PFSK-1 (cell line): Measurements from ENCODE around the gene OMA1.

ENCODE experiments used
- SIN3A ChIP-seq: IDR thresholded peaks from 2 replicates; pipeline ENCODE4 v1.6.1; 2012; ENCODE audit warnings: mild to moderate bottlenecking, low read length, moderate library complexity, borderline replicate concordance; ENCODE audit not compliant: insufficient read depth
- TF ChIP-seq, protein P1 (sequence below), 2 experiments: IDR thresholded peaks; 2 replicates each; pipeline versions ENCODE4 v1.6.1 to v1.8.0; 2011 to 2012; ENCODE audit warnings: low read depth in 2 of 2, low read length in 2 of 2, control low read depth in 1 of 2, inconsistent platforms in 1 of 2, mild to moderate bottlenecking in 1 of 2, moderate library complexity in 1 of 2; ENCODE audit not compliant: insufficient read depth in 1 of 2

DNA sequence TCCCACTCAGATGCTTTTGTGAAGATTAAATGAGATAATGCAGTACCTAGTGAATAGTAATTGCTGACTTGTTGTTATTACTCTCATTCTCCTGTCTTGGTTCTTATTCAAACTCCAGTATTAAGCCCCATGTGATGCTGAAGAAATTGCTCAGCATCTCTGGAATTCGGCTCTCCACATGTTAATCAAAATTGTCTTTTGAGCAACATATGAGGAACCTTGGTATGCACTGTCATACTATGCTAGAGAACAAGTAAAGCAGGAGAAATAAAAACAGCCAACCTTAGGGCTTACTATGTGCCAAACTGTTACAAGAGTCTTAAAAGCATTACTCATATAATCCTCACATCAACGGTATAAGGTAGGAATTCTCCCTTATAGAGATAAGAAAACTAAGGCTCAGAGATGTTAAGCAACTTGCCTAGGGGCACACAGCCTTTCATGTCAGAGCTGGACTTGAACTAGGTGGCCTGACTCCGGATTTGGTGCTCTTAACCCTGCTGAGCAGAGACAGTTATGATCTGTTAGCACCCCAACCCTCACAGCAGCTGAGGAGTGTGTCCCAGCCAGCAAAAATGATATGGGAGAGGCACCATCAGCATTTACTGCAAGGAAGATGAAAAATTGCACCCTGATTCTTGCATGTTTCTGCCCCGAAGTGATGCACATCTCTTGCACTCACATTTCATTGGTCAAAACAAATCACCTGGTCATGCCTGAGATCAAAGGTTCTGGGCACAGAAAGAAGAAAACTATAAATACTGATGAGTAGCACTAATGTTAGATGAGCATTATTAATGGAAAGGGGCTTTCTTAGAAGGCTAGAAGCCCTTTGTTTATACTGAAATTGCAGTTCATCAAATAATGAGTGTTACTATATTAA, 102.3 kb downstream of the OMA1 start:
- no peak for TF ChIP-seq SIN3A
- TF ChIP-seq, protein P1, sequence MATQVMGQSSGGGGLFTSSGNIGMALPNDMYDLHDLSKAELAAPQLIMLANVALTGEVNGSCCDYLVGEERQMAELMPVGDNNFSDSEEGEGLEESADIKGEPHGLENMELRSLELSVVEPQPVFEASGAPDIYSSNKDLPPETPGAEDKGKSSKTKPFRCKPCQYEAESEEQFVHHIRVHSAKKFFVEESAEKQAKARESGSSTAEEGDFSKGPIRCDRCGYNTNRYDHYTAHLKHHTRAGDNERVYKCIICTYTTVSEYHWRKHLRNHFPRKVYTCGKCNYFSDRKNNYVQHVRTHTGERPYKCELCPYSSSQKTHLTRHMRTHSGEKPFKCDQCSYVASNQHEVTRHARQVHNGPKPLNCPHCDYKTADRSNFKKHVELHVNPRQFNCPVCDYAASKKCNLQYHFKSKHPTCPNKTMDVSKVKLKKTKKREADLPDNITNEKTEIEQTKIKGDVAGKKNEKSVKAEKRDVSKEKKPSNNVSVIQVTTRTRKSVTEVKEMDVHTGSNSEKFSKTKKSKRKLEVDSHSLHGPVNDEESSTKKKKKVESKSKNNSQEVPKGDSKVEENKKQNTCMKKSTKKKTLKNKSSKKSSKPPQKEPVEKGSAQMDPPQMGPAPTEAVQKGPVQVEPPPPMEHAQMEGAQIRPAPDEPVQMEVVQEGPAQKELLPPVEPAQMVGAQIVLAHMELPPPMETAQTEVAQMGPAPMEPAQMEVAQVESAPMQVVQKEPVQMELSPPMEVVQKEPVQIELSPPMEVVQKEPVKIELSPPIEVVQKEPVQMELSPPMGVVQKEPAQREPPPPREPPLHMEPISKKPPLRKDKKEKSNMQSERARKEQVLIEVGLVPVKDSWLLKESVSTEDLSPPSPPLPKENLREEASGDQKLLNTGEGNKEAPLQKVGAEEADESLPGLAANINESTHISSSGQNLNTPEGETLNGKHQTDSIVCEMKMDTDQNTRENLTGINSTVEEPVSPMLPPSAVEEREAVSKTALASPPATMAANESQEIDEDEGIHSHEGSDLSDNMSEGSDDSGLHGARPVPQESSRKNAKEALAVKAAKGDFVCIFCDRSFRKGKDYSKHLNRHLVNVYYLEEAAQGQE (IDR thresholded peaks at IDR 0.05; ENCODE audit: insufficient read depth in 1 of 2, low read depth in 2 of 2, low read length in 2 of 2): no peak
